Memory B cell (primary cell): Measurements from ENCODE around the gene NCKAP1.
"Not testable (repeated sequence)": the region's sequence is repeated elsewhere in the genome, so short reads cannot be mapped to it uniquely, and the experiment has no call there.

Source experiments
- ATAC-seq: fragments of 150-1000 bp; cut with Tn5 transposase; 2 replicates; pipeline ENCODE4 v1.10.0; 2021; ENCODE audit warnings: low read depth, mild to moderate bottlenecking, moderate library complexity
- DNase-seq, 2 donors: peaks; one replicate each; pipeline ENCODE4 v3.0.0; 2022; ENCODE audit warnings: low spot score in 2 of 2
- H3K27ac Mint-ChIP-seq: one replicate; pipeline ENCODE4 v1.8.0; 2022; ENCODE audit warnings: mild to moderate bottlenecking, moderate library complexity, mixed read lengths
- H3K27me3 Mint-ChIP-seq: one replicate; pipeline ENCODE4 v1.8.0; 2022; ENCODE audit warnings: mixed read lengths
- H3K36me3 Mint-ChIP-seq: one replicate; pipeline ENCODE4 v1.8.0; 2022; ENCODE audit warnings: mild to moderate bottlenecking, mixed read lengths
- H3K4me1 Mint-ChIP-seq: one replicate; pipeline ENCODE4 v1.8.0; 2022; ENCODE audit warnings: mixed read lengths
- H3K4me3 Mint-ChIP-seq: one replicate; pipeline ENCODE4 v1.8.0; 2022; ENCODE audit warnings: mild to moderate bottlenecking, moderate library complexity, mixed read lengths
- H3K9me3 Mint-ChIP-seq: one replicate; pipeline ENCODE4 v1.8.0; 2022; ENCODE audit warnings: mixed read lengths

NCKAP1 gene

GRCh38 chr2:183031911-183032794 lies 6.1 kb downstream of the NCKAP1 start:
- DNase-seq (no peak), ATAC-seq (no peak)
- Mint-ChIP-seq H3K27me3 (peaks cover 20% of the 10 kb centered on the region), H3K27ac (no peak overlapping the region), H3K9me3 (no peaks in the 10 kb centered on the region), H3K4me1 (peaks cover 8% of the 10 kb centered on the region), H3K36me3 (no peaks in the 10 kb centered on the region), H3K4me3 (no peak overlapping the region)

GRCh38 chr2:183029219-183029618 lies 9.0 kb downstream of the NCKAP1 start:
- peaks cover 23% of the 10 kb centered on the region for H3K27me3 Mint-ChIP-seq
- H3K27ac Mint-ChIP-seq: no peak overlapping the region
- no peak for ATAC-seq
- H3K4me3 Mint-ChIP-seq: no peak overlapping the region
- no peaks in the 10 kb centered on the region for H3K4me1 Mint-ChIP-seq
- no peaks in the 10 kb centered on the region for H3K36me3 Mint-ChIP-seq
- DNase-seq: no peak
- no peaks in the 10 kb centered on the region for H3K9me3 Mint-ChIP-seq

- DNase-seq (no peak), ATAC-seq (no peak)
- Mint-ChIP-seq H3K27me3 (peaks cover 20% of the 10 kb centered on the region), H3K9me3 (no peaks in the 10 kb centered on the region), H3K4me1 (no peaks in the 10 kb centered on the region), H3K4me3 (no peak overlapping the region), H3K27ac (no peak overlapping the region), H3K36me3 (no peaks in the 10 kb centered on the region)
Measured at GRCh38 chr2:183028108-183028507, 10.1 kb downstream of the NCKAP1 start.

GRCh38 chr2:183027443-183027842 lies 10.8 kb downstream of the NCKAP1 start:
- Mint-ChIP-seq H3K27ac (no peak overlapping the region), H3K4me3 (no peak overlapping the region), H3K9me3 (no peaks in the 10 kb centered on the region), H3K4me1 (no peaks in the 10 kb centered on the region), H3K36me3 (no peaks in the 10 kb centered on the region), H3K27me3 (peaks cover 17% of the 10 kb centered on the region)
- ATAC-seq: no peak
- DNase-seq: no peak

- peaks cover 19% of the 10 kb centered on the region for H3K27me3 Mint-ChIP-seq
Measured at GRCh38 chr2:183026424-183026823, 11.8 kb downstream of the NCKAP1 start.

GRCh38 chr2:183025993-183026392 lies 12.3 kb downstream of the NCKAP1 start:
- H3K4me1 Mint-ChIP-seq: no peaks in the 10 kb centered on the region
- no peak for DNase-seq
- H3K27me3 Mint-ChIP-seq: peaks cover 21% of the 10 kb centered on the region
- no peak overlapping the region for H3K27ac Mint-ChIP-seq
- H3K9me3 Mint-ChIP-seq: no peaks in the 10 kb centered on the region
- no peak for ATAC-seq
- no peaks in the 10 kb centered on the region for H3K36me3 Mint-ChIP-seq
- H3K4me3 Mint-ChIP-seq: no peak overlapping the region

More at GRCh38 chr2:183026424-183026823, 11.8 kb downstream of the NCKAP1 start:
- DNase-seq: no peak
- H3K9me3 Mint-ChIP-seq: no peaks in the 10 kb centered on the region
- H3K4me3 Mint-ChIP-seq: no peak overlapping the region
- no peak overlapping the region for H3K27ac Mint-ChIP-seq
- no peak for ATAC-seq
- no peaks in the 10 kb centered on the region for H3K36me3 Mint-ChIP-seq
- H3K4me1 Mint-ChIP-seq: no peaks in the 10 kb centered on the region

- ATAC-seq (no peak), DNase-seq (no peak)
- peaks cover 14% of the 10 kb centered on the region for H3K27me3 Mint-ChIP-seq
- no peak overlapping the region for H3K27ac Mint-ChIP-seq
- H3K9me3 Mint-ChIP-seq: no peaks in the 10 kb centered on the region
- no peaks in the 10 kb centered on the region for H3K4me1 Mint-ChIP-seq
- H3K4me3 Mint-ChIP-seq: no peak overlapping the region
- H3K36me3 Mint-ChIP-seq: no peaks in the 10 kb centered on the region
Measured at GRCh38 chr2:183024339-183025095, 13.7 kb downstream of the NCKAP1 start.

GRCh38 chr2:183022711-183023110 lies 15.5 kb downstream of the NCKAP1 start:
- Mint-ChIP-seq H3K27me3 (peaks cover 9% of the 10 kb centered on the region), H3K9me3 (no peaks in the 10 kb centered on the region), H3K27ac (no peak overlapping the region), H3K4me3 (no peak overlapping the region), H3K36me3 (no peaks in the 10 kb centered on the region), H3K4me1 (no peaks in the 10 kb centered on the region)
- DNase-seq: no peak
- no peak for ATAC-seq

GRCh38 chr2:183021613-183022012 lies 16.6 kb downstream of the NCKAP1 start:
- no peaks in the 10 kb centered on the region for H3K36me3 Mint-ChIP-seq
- H3K4me1 Mint-ChIP-seq: no peaks in the 10 kb centered on the region
- H3K27me3 Mint-ChIP-seq: peaks cover 13% of the 10 kb centered on the region
- H3K4me3 Mint-ChIP-seq: no peak overlapping the region
- DNase-seq: no peak
- no peaks in the 10 kb centered on the region for H3K9me3 Mint-ChIP-seq
- no peak for ATAC-seq
- no peak overlapping the region for H3K27ac Mint-ChIP-seq

GRCh38 chr2:183019718-183020442 lies 18.4 kb downstream of the NCKAP1 start:
- ATAC-seq: no peak
- DNase-seq: no peak
- H3K9me3 Mint-ChIP-seq: no peaks in the 10 kb centered on the region
- no peak overlapping the region for H3K27ac Mint-ChIP-seq
- no peak overlapping the region for H3K4me3 Mint-ChIP-seq
- H3K4me1 Mint-ChIP-seq: no peaks in the 10 kb centered on the region
- H3K27me3 Mint-ChIP-seq: peaks cover 17% of the 10 kb centered on the region
- H3K36me3 Mint-ChIP-seq: no peaks in the 10 kb centered on the region

- ATAC-seq, H3K27ac Mint-ChIP-seq, H3K4me3 Mint-ChIP-seq, DNase-seq, H3K4me1 Mint-ChIP-seq, H3K36me3 Mint-ChIP-seq, H3K9me3 Mint-ChIP-seq: not testable (repeated sequence)
- H3K27me3 Mint-ChIP-seq: peaks cover 24% of the 10 kb centered on the region
Measured at GRCh38 chr2:183017845-183018244, 20.4 kb downstream of the NCKAP1 start.

- H3K4me1 Mint-ChIP-seq: no peaks in the 10 kb centered on the region
- no peaks in the 10 kb centered on the region for H3K36me3 Mint-ChIP-seq
- ATAC-seq: no peak
- H3K27me3 Mint-ChIP-seq: peaks cover 27% of the 10 kb centered on the region
- H3K4me3 Mint-ChIP-seq: no peak overlapping the region
- no peak for DNase-seq
- H3K9me3 Mint-ChIP-seq: no peaks in the 10 kb centered on the region
- no peak overlapping the region for H3K27ac Mint-ChIP-seq
Measured at GRCh38 chr2:183014005-183014404, 24.3 kb downstream of the NCKAP1 start.

GRCh38 chr2:183011743-183012142 lies 26.5 kb downstream of the NCKAP1 start:
- H3K4me3 Mint-ChIP-seq: no peak overlapping the region

GRCh38 chr2:183010112-183010511 lies 28.1 kb downstream of the NCKAP1 start:
- Mint-ChIP-seq H3K4me1 (no peaks in the 10 kb centered on the region), H3K36me3 (no peaks in the 10 kb centered on the region), H3K9me3 (no peaks in the 10 kb centered on the region), H3K4me3 (no peak overlapping the region), H3K27ac (no peak overlapping the region), H3K27me3 (peaks cover 22% of the 10 kb centered on the region)
- DNase-seq (no peak), ATAC-seq (no peak)

More at GRCh38 chr2:183011743-183012142, 26.5 kb downstream of the NCKAP1 start:
- Mint-ChIP-seq H3K27ac (no peak overlapping the region), H3K4me1 (no peaks in the 10 kb centered on the region), H3K9me3 (no peaks in the 10 kb centered on the region), H3K36me3 (no peaks in the 10 kb centered on the region), H3K27me3 (peaks cover 24% of the 10 kb centered on the region)
- no peak for DNase-seq
- ATAC-seq: no peak
